ENCODE results near the gene RSPO3.
A peak's percentile ranks its signal among the peaks of the same experiment; 100 is the strongest.
"Not testable (repeated sequence)": the region's sequence is repeated elsewhere in the genome, so short reads cannot be mapped to it uniquely, and the experiment has no call there.

Gene RSPO3

DNA sequence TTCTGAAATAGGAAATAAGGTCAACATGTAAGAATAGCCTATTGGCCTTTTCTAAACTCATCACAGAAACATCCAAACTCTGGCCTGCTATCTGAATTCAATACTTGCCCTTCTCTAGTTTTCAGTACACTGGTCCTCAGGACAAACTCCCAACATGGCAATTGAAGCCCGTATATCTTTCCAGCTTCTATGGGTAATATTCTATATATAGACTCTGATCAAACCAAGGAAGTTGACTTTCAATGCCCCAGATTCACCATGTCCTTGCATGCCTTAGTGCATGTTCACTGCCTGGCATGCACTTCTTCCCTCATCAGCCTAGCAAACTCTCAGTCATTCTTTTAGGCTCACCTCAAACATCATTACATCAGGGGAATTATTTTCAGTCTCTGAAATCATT is 73.2 kb downstream of the RSPO3 start:
- H3K4me3 ChIP-seq (ENCODE audit: low read length): no peak overlapping the region
- DNase-seq (ENCODE audit: low read depth, low spot score): no peak

DNA sequence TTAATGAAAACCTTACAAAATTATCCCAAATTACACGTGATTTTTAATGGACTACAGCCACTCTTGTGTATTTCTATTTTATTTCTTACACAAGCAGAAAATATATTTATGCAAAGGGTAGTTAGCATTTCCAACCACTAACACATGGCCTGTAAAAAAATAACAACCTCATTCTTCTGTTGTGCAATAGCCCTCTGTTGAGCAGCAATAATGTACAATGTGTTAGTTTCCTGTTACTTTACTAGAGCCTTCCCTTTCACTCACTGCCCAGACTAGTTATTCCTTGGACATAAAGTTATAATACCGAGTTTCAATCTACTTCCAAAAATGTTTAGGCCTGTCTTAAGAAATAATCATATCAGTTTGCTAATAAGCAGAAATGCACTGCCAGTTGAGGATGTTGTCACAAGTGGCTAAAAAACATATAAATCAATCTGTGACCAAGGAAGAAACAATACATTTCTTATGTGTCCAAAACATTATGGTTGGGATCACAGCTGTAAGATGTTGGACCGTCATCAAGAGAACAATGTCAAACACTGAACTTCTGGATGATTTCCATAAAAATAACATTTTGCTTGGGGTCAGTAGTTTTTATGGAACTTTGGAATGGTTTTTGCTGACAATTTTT is 74.6 kb downstream of the RSPO3 start:
- no peak for DNase-seq (ENCODE audit: low read depth, low spot score)

DNA sequence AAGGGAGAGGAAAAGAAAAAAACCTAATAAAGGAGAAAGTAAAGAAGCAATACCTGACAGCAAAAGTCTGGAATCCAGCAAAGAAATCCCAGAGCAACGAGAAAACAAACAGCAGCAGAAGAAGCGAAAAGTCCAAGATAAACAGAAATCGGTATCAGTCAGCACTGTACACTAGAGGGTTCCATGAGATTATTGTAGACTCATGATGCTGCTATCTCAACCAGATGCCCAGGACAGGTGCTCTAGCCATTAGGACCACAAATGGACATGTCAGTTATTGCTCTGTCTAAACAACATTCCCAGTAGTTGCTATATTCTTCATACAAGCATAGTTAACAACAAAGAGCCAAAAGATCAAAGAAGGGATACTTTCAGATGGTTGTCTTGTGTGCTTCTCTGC is 77.4 kb downstream of the RSPO3 start:
- DNase-seq (ENCODE audit: low read depth, low spot score): no peak
- H3K4me3 ChIP-seq (ENCODE audit: low read length): no peak overlapping the region

More for the DNA sequence above, 74.6 kb downstream of the RSPO3 start:
- no peak overlapping the region for H3K4me3 ChIP-seq (ENCODE audit: low read length)

DNA sequence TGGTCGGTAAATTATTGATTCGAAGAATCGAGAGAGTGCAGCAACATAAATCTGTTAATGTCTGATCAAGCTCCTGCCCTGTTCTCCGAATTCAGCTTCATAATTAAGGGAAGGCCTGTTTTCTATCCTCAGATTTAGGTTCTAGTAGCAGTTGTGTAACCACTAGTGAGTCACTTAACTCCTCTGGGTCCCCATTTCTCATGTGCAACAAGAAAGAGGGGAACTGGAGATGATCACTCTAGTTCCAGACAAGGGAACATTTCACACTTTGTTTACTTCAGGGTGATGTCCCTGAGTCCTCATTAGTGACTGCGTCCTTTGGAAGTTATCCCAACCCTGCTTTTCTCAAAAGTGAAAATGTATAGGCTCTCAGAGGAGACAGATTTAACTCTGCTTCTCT is 80.1 kb downstream of the RSPO3 start:
- no peak for DNase-seq (ENCODE audit: low read depth, low spot score)
- no peak overlapping the region for H3K4me3 ChIP-seq (ENCODE audit: low read length)

DNA sequence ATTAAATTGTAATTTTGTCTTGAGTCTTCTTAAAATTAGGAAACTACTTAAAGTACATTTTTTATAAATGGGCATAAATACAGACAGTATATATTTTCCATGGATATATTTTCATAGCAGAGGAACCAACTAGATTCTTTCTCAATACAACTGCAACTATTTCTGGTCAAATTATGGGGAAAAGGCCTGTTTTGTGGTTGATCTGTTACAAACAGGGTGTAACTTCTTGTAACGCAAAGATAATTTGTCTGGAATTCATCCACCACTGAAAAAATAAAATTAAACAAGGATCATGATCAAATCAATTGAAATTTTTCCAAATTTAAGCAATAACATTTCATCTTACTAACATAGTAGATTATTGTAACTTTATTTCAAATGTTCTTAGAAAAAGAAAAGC is 81.0 kb downstream of the RSPO3 start:
- no peak overlapping the region for H3K4me3 ChIP-seq (ENCODE audit: low read length)
- no peak for DNase-seq (ENCODE audit: low read depth, low spot score)

DNA sequence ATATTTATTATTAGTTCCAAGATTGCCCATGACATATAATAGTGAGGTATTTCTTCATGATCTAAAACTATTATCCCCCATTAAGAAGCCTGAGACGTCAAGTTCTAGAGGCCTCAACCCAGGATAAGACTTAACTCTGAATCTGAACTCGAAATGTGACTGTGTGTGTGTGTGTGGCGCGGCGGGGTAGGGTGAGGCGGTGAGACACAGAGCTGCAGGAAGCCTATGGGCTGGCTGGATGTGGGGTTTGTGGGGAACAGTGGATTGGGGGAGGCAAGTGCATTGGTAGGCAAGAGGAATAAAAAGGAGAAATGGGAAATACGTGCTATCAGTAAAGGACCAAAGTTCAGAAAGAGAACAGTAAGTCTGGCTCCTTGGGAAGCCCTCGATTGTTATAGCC is 81.6 kb downstream of the RSPO3 start:
- no peak overlapping the region for H3K4me3 ChIP-seq (ENCODE audit: low read length)
- DNase-seq (ENCODE audit: low read depth, low spot score): no peak

DNA sequence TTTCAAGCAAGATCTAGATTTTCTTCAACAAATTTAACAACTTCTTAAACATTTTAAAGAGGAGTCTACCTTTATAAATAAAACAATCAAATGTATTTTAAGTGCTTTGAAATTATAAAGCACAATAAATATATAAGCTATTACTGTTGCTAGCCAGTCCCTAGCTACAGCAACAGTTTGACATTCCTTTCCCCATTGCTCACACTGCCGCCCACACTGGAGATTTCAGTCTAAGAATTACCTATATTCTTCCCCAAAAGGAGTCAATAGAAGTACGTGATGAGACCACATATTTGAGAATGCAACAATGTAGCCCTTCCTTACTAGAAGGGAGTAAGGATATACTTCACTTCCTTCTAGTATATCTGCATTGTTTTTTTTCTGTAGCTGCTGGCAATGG is 82.8 kb downstream of the RSPO3 start:
- no peak for DNase-seq (ENCODE audit: low read depth, low spot score)
- no peak overlapping the region for H3K4me3 ChIP-seq (ENCODE audit: low read length)

DNA sequence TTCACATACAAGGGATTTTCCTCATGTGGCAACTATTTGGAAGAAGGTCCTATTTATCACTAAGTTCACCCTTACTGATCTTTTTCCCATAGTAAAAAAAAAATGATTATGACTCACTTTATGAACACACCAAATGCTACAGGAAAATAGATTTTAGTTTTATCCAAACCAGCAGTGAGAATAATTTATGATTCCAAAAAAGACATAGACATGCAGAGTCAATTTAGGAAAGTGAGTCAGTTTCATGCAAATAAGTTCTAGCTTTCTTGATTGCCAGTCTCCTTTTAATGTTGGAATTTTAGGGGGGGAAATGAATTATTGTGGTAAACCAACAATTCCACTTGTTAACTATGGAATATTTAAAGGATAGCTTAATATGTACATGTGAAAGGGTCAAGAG is 84.2 kb downstream of the RSPO3 start:
- no peak for DNase-seq (ENCODE audit: low read depth, low spot score)
- H3K4me3 ChIP-seq (ENCODE audit: low read length): no peak overlapping the region

DNA sequence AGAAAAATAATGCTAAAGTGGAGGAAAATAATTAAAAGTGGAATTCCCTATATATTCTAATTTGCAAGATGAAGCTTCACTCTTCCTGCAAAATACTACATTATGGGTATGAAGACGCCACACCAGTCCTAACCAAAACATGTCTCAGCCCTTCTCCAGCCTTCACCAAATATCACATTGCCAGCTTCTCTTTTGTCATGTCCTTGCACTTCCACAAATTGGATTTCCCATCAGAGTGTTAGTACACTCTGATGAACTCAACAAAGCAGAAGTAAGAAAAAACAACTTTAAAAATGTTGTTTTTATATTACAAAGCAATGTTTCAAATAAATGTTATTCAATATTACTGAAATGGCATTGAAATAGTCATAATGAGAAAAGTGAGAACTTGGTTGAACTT is 85.8 kb downstream of the RSPO3 start:
- DNase-seq (ENCODE audit: low read depth, low spot score): no peak
- no peak overlapping the region for H3K4me3 ChIP-seq (ENCODE audit: low read length)

DNA sequence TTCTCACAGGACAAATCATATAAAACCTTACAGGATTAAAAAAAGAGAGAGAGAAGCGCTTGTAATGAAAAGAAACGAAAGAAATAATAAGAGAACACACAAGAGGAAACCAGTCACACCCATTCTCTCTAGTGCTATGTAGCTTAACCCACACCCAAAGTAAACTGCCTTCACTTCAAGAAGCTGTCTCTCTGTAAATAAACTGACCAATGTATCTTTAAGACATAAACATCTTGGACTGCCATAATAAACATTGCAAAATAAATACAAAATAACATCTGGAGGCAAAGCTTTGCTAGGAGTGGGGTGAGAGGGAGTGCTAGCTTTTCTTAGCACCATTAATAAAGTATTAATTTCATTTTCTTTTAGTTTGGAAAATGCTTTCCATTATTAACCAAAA is 86.6 kb downstream of the RSPO3 start:
- no peak overlapping the region for H3K4me3 ChIP-seq (ENCODE audit: low read length)
- DNase-seq (ENCODE audit: low read depth, low spot score): no peak

DNA sequence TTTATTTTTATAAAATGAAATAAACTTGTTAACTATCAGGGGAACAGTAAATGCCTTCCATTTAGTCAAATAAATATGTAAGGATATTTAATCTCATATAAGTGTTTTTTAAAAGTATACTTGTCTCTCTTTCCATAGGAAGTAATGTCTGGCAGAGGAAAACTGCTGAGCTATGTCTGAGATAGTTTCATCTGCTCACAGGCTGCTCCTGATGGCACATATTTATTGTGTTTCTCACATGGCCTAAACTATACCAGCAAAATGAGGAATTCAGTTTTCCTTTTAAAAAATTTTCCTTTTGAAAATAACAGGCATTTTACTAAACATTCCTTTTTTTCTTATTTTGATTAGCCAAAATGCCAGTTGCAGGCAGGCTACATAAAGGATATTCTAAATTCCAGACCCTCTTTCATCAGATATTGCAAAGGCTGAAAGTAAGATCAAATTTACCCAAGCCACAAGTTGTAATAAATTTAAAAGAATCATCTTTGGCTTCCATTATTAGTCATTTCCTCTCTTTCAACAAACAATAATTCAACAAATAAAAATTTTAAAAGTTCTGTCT is 88.1 kb downstream of the RSPO3 start:
- H3K4me3 ChIP-seq (ENCODE audit: low read length): no peak overlapping the region
- DNase-seq (ENCODE audit: low read depth, low spot score): no peak

DNA sequence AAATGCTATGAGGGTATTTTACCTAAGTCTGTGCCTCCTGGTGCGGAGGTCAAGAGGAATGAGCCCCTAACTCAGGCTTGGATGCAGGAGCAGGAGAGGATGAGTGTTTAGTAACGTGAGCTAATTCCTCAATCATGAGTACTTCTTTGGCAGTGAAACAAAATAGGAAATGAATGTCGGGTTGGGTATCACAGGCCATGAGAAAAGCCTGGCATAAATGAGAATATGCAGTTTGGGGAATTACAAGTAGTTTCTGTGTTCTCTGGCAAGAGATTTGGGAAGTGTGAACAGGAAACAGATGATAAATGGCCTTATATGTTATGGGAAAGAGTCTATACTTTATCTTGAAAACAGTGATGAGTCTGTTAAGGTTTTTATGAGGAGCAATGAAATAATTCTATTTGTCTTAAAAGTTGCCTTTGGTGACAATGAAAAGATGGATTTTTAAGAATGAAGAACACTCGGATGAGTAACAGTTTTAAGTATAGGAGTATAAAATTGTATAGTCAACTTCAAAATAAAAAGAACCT is 89.2 kb downstream of the RSPO3 start:
- no peak for DNase-seq (ENCODE audit: low read depth, low spot score)

DNA sequence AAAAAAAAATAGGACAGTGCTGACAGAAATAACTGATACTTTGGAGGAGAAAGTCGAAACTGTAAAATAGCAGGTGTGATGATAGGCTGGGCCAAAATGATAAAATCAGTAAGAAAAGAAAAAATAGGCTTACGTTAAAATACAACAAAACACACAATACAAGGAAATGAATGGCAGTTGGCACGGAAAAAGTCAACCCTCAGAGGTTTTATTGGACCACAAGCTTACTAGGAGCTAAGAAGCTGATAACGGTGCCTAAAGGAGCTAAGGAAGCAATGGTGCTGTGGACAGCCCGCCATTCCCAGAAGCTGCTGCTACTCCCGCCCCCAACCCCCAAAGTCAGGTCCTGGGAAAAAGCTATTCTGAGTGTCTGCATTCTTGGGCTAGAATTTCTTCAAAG is 92.3 kb downstream of the RSPO3 start:
- H3K4me3 ChIP-seq (ENCODE audit: low read length): no peak overlapping the region
- DNase-seq (ENCODE audit: low read depth, low spot score): peak; percentile 25

More for the DNA sequence above, 89.2 kb downstream of the RSPO3 start:
- H3K4me3 ChIP-seq (ENCODE audit: low read length): no peak overlapping the region

DNA sequence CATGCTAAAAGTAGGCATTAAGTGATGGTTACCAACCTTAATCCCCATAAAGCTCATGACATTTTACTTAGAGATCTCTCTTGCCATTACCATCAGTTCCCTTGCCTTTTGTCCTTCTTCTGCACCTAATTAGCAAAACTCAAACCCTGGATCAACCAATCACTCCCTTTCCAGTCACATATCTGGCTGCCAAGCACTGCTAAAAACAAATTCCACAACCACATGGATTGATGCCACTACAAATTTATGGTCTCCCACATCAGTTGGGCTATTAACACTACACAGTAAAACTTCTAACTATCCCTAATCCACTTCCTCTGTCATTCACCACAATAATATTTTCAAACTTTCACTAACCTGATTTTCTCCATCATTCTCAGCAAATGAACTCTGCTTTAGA is 93.9 kb downstream of the RSPO3 start:
- H3K4me3 ChIP-seq (ENCODE audit: low read length): no peak overlapping the region
- DNase-seq (ENCODE audit: low read depth, low spot score): no peak

DNA sequence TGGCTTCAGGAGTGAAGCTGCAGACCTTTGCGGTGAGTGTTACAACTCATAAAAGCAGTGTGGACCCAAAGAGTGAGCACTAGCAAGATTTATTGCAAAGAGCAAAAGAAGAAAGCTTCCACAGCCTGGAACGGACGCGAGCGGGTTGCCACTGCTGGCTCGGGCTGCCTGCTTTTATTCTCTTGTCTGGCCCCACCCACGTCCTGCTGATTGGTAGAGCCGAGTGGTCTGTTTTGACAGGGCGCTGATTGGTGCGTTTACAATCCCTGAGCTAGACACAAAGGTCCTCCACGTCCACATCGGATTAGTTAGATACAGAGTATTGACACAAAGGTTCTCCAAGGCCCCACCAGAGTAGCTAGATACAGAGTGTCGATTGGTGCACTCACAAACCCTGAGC is 95.6 kb downstream of the RSPO3 start:
- DNase-seq (ENCODE audit: low read depth, low spot score); H3K4me3 ChIP-seq (ENCODE audit: low read length): not testable (repeated sequence)

DNA sequence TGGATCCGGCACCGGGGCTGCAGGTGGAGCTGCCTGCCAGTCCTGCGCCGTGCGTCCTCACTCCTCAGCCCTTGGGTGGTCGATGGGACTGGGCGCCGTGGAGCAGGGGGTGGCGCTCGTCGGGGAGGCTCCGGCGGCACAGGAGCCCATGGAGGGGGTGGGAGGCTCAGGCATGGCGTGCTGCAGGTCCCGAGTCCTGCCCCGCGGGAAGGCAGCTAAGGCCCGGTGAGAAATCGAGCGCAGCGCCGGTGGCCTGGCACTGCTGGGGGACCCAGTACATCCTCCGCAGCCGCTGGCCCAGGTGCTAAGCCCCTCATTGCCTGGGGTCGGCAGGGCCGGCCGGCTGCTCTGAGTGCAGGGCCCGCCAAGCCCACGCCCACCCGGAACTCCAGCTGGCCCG is 96.1 kb downstream of the RSPO3 start:
- not testable (repeated sequence) for DNase-seq (ENCODE audit: low read depth, low spot score); H3K4me3 ChIP-seq (ENCODE audit: low read length)

DNA sequence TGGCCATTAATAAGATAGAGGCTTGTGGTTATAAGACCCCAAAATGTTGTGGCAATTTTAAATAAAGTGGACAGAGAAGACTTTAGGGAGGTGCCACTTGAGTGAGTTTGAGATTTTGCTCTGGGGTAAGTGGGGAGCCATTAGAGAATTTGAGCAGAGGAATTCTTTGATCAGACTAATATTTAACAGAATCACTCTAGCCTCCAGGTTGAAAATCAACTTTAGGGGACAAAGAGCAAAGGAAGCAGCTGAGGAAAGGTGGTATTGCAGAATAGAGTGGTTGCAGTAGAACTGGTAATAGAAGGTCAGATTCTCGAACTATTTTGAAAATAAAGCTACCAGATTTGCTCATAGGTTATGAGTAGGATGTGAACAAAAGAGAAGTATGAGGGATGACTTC is 97.5 kb downstream of the RSPO3 start:
- DNase-seq (ENCODE audit: low read depth, low spot score): no peak
- no peak overlapping the region for H3K4me3 ChIP-seq (ENCODE audit: low read length)

DNA sequence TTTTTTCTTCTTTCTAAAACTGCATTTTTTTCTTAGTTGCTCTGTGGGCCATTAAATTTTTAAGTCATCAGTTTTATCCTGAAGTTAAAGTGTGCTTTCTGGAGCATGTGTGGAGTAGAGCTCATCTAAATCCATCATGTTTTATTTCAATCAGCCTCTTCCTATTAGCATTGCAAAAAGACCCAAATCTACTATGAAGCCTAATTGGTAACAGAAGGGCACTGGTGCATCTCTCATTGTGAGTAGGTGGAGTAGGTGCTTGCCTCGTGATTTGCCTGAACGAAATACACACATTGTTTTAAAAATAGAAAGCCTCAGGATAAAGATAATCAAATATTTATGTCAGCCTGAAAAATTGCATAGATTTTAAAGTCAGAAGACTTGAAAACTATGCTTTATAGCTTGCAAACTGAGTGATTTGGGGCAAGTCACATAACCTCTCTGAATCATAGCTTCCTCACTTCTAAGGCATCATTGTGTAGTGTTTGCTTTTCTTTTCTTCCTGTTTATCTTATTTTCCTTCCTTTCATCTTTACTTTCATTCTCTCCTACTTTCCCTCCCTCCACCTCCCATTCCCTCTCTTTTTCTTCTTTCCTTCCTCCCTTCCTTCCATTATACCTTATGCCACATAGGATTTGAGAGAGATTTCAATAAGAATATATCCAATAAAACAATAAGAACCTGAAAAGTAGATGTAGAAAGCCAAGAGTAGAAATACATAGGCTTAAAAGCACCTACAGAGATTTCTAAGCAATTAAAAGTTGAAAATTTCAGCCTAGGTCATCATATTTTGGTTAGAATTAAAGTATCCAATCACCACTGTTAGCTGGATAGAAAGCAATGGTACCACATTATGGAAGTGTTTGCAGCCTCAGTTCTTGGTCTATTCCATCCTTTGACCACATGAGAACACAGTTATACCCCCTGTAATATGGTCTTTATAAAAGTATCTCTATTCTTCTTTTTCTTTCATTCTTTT is 98.6 kb downstream of the RSPO3 start:
- no peak overlapping the region for H3K4me3 ChIP-seq (ENCODE audit: low read length)
- DNase-seq (ENCODE audit: low read depth, low spot score): no peak

DNA sequence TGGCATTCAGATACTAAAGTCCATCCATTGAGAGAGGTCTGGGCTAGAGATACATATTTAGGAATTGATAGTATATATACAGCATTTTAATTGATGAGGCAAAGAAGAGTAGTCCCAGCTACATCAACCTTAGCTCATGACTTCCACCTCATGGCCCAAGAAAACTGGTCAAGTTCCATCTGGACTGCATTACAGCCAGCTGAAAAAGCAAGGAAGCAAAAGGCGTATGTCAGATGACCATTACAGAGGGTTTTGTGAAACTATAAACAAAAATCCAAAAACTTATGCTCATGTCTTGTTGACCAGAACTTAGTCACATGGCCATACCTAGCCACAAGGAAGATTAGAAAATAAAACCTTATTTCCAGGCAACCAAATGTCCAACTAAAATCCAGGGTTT is 101.4 kb downstream of the RSPO3 start:
- no peak for DNase-seq (ENCODE audit: low read depth, low spot score)
- no peak overlapping the region for H3K4me3 ChIP-seq (ENCODE audit: low read length)

DNA sequence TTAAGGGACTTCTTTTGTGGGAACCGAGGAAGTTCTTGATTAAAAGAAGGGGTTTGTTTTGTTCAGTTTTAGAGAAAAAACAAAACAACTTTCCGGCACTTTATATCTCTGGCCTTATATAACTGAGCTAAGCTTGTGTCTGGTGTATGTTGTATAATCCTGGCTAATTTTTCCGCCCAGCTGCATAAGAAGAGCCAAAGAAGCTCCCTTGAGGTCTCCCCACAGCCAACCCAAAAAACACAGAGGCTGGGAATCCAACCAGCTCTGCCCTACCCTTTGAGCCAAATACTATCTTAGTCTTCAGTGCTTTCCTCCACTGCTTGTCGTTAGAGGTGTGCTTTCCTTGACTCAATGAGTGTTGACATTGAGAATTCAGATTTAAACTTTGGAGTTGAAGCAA is 102.7 kb downstream of the RSPO3 start:
- no peak for DNase-seq (ENCODE audit: low read depth, low spot score)
- no peak overlapping the region for H3K4me3 ChIP-seq (ENCODE audit: low read length)
